Esophagus (tissue), 2 donors: ENCODE measurements around the gene CREB3L2. TPM values are rescaled to one million over a fixed set of nuclear protein-coding genes. Genes with fewer than 3 reads are reported as not detected.

Source experiments
- H3K27ac ChIP-seq, 2 donors: one replicate each; pipeline ENCODE4 v1.5.1; 2013; ENCODE audit warnings: low read depth in 2 of 2, mild to moderate bottlenecking in 2 of 2, inconsistent platforms in 1 of 2, low read length in 1 of 2, moderate library complexity in 1 of 2
- H3K27me3 ChIP-seq, 2 donors: one replicate each; pipeline ENCODE4 v1.6.1; 2013; ENCODE audit warnings: low read length in 2 of 2, control low read depth in 1 of 2, mild to moderate bottlenecking in 1 of 2; ENCODE audit not compliant: insufficient read depth in 2 of 2, control insufficient read depth in 1 of 2
- H3K36me3 ChIP-seq, 2 donors: one replicate each; pipeline ENCODE4 v1.6.1; 2013; ENCODE audit warnings: low read length in 1 of 2; ENCODE audit not compliant: control insufficient read depth in 2 of 2, insufficient read depth in 2 of 2
- H3K4me1 ChIP-seq, 2 donors: one replicate each; pipeline ENCODE4 v1.6.1; 2013; ENCODE audit warnings: low read length in 1 of 2; ENCODE audit not compliant: control insufficient read depth in 2 of 2, insufficient read depth in 2 of 2
- H3K4me3 ChIP-seq, 2 donors: one replicate each; pipeline ENCODE4 v1.5.1; 2013; ENCODE audit warnings: low read length in 2 of 2, mild to moderate bottlenecking in 2 of 2, low read depth in 1 of 2, moderate library complexity in 1 of 2
- H3K9me3 ChIP-seq, 2 donors: one replicate each; pipeline ENCODE4 v1.6.1; 2013; ENCODE audit warnings: mild to moderate bottlenecking in 2 of 2, low read depth in 1 of 2, low read length in 1 of 2, moderate library complexity in 1 of 2; ENCODE audit not compliant: control insufficient read depth in 2 of 2, insufficient read depth in 1 of 2
- WGBS, 2 donors: extraction: QIAGEN DNeasy Blood & Tissue Kit; methylation state at CpG; one replicate each; pipeline ENCODE4 v1.1.7; 2013; 5-methylcytosine and 5-hydroxymethylcytosine counted together
- polyA plus RNA-seq, 2 donors: library from polyadenylated mRNA; stranded (reverse); fragments of 200-250 nt; gene quantifications; one replicate each; pipeline ENCODE4 v1.2.3, GENCODE V29; 2013
- donor health status: healthy with polysubstance abuse.
- donor health status: Bipolar disorder and iron deficiency.

Gene CREB3L2
- polyA plus RNA-seq, 2 donors, result 4.9 to 7.3 TPM

- H3K9me3 ChIP-seq, result no peaks in the 10 kb centered on the region
- peaks cover 11 to 14% of the 10 kb centered on the region in 2 donors for H3K4me1 ChIP-seq
- H3K36me3 ChIP-seq, result peaks cover 0 to 2% of the 10 kb centered on the region in 2 donors
- 78 to 91% methylated on average over 4 of the region's 4 CpGs for WGBS, 2 donors
- H3K4me3 ChIP-seq, result no peak overlapping the region
- H3K27me3 ChIP-seq, result no peaks in the 10 kb centered on the region
- peak overlapping the region in 1 of 2 donors; percentile 28 for H3K27ac ChIP-seq
Observed at GRCh38 chr7:137958470-137959431, 43.1 kb downstream of the CREB3L2 start.

DNA sequence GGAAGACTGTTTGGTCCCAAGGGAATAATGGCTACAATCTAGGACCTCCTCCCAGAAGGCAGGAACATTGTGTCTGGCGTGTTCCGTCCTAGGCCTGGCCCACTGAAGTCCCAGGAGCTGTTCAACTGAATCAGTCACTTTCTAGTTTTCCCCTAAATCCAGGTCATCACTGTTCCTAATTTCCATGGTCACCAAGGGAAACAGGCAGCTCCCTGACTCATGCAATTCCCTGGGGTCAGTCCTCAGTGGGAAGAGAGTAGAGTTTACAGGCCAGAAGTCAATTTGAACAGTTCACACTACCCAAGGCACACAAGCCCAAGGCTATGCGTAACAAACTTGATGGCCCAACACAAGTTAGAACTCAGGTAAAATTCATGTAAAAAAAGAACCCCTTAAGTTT, 44.0 kb downstream of the CREB3L2 start:
- Histone ChIP-seq H3K4me1 (peaks cover 11 to 14% of the 10 kb centered on the region in 2 donors), H3K9me3 (no peaks in the 10 kb centered on the region), H3K27me3 (no peaks in the 10 kb centered on the region), H3K36me3 (peaks cover 0 to 2% of the 10 kb centered on the region in 2 donors), H3K4me3 (no peak overlapping the region), H3K27ac (no peak overlapping the region)
- WGBS, 2 donors, result 82 to 83% methylated on average over 3 of the region's 3 CpGs

- Histone ChIP-seq H3K27ac (no peak overlapping the region), H3K36me3 (no peaks in the 10 kb centered on the region), H3K4me3 (no peak overlapping the region), H3K4me1 (peaks cover 2 to 5% of the 10 kb centered on the region in 2 donors), H3K27me3 (no peaks in the 10 kb centered on the region), H3K9me3 (no peaks in the 10 kb centered on the region)
- 90% methylated on average over 5 of the region's 5 CpGs for WGBS, 2 donors
Observed at GRCh38 chr7:137956591-137956990, 45.3 kb downstream of the CREB3L2 start.

GRCh38 chr7:137956183-137956582, 45.7 kb downstream of the CREB3L2 start:
- peaks cover 2 to 3% of the 10 kb centered on the region in 2 donors for H3K4me1 ChIP-seq
- no peaks in the 10 kb centered on the region for H3K27me3 ChIP-seq
- H3K36me3 ChIP-seq, result no peaks in the 10 kb centered on the region
- H3K4me3 ChIP-seq, result no peak overlapping the region
- 76 to 79% methylated on average over 5 of the region's 5 CpGs for WGBS, 2 donors
- H3K27ac ChIP-seq, result no peak overlapping the region
- H3K9me3 ChIP-seq, result no peaks in the 10 kb centered on the region

- 52 to 59% methylated on average over 2 of the region's 2 CpGs for WGBS, 2 donors
- H3K36me3 ChIP-seq, result no peaks in the 10 kb centered on the region
- H3K4me1 ChIP-seq, result peaks cover 2 to 3% of the 10 kb centered on the region in 2 donors
- H3K4me3 ChIP-seq, result no peak overlapping the region
- H3K27me3 ChIP-seq, result no peaks in the 10 kb centered on the region
- no peaks in the 10 kb centered on the region for H3K9me3 ChIP-seq
- H3K27ac ChIP-seq, result peak overlapping the region; percentile 41 to 68
Observed at GRCh38 chr7:137954614-137955013, 47.3 kb downstream of the CREB3L2 start.

- WGBS, 2 donors, result 35 to 39% methylated on average over 6 of the region's 6 CpGs
- Histone ChIP-seq H3K36me3 (no peaks in the 10 kb centered on the region), H3K27me3 (no peaks in the 10 kb centered on the region), H3K9me3 (no peaks in the 10 kb centered on the region), H3K4me1 (peaks cover 0 to 3% of the 10 kb centered on the region in 2 donors), H3K4me3 (no peak overlapping the region), H3K27ac (peak overlapping the region; percentile 41 to 81)
Observed at GRCh38 chr7:137953665-137954470, 48.0 kb downstream of the CREB3L2 start.

GRCh38 chr7:137953043-137953664, 48.7 kb downstream of the CREB3L2 start:
- Histone ChIP-seq H3K27ac (peak overlapping the region; percentile 41 to 81), H3K27me3 (no peaks in the 10 kb centered on the region), H3K36me3 (no peaks in the 10 kb centered on the region), H3K9me3 (no peaks in the 10 kb centered on the region), H3K4me3 (no peak overlapping the region), H3K4me1 (peaks cover 0 to 3% of the 10 kb centered on the region in 2 donors)
- WGBS, 2 donors, result 52 to 56% methylated on average over 8 of the region's 8 CpGs

DNA sequence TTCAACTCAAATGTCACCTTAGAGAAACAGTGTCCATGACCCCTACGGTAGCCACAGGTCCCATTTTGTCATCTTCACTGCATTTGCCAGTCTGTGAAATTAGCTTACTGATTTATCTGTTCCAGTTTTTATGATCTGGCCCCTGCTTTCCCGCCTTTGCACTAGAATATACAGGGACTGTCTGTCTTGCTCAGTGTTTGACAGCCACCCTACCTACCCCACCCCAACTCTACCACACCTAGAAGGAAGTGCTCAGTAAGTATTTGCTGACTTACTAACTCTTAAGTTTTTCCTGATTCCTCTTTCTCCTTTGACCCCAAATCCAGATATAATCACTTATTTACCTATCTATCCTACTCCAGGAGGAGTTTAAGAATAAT, 49.5 kb downstream of the CREB3L2 start:
- Histone ChIP-seq H3K36me3 (no peaks in the 10 kb centered on the region), H3K4me3 (no peak overlapping the region), H3K9me3 (no peaks in the 10 kb centered on the region), H3K27me3 (no peaks in the 10 kb centered on the region), H3K27ac (peak overlapping the region; percentile 79), H3K4me1 (peaks cover 0 to 3% of the 10 kb centered on the region in 2 donors)
- whole genome bisulfite sequencing, 2 donors, result 64 to 74% methylated on average over 2 of the region's 2 CpGs

- no peaks in the 10 kb centered on the region for H3K9me3 ChIP-seq
- WGBS, 2 donors, result 94 to 96% methylated on average over 7 of the region's 7 CpGs
- H3K36me3 ChIP-seq, result no peaks in the 10 kb centered on the region
- H3K4me1 ChIP-seq, result peaks cover 0 to under 1% of the 10 kb centered on the region in 2 donors
- peak overlapping the region; percentile 79 for H3K27ac ChIP-seq
- H3K4me3 ChIP-seq, result no peak overlapping the region
- H3K27me3 ChIP-seq, result no peaks in the 10 kb centered on the region
Observed at GRCh38 chr7:137951700-137952425, 50.0 kb downstream of the CREB3L2 start.
